ENCODE measurements around the gene THSD1.
"Not testable (repeated sequence)": the region's sequence is repeated elsewhere in the genome, so short reads cannot be mapped to it uniquely, and the experiment has no call there.

The THSD1 gene

DNA sequence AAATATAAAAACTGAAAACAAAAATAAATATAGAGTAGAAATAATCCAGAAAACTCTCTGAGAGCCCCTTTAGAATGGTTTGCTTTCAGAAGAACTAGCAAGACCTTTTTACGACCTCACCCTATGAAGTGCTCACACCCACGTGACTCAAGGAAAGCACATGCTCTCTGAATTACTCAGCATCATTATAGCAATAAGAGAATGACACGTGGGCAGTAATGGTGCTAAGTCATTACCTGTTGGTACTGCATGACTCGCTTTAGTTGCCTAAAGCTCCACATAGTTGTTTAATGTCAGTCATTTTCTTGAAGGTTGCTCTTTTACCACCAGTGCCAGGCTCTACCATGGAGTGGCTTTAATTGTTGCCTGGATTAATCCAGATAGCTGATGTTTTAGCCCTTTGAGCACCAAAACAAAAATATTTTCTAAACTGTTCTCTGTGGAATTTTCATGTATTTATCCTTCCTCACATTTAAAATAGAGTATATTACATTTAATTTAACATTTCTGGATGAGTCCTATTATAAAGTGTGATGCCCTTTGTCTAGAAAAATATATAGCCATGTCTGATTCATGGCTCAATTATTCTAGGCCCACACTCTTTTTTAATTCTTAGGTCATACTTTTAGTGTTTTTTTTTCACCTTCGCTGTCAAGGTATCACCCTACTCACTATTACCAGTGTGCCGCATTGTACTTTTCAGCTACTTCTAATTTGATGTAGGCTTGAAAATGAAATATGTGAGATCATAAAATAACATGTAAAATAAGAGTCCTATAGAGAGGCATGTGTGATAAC, 56.8 kb downstream of the THSD1 start:
- no peak for DNase-seq

DNA sequence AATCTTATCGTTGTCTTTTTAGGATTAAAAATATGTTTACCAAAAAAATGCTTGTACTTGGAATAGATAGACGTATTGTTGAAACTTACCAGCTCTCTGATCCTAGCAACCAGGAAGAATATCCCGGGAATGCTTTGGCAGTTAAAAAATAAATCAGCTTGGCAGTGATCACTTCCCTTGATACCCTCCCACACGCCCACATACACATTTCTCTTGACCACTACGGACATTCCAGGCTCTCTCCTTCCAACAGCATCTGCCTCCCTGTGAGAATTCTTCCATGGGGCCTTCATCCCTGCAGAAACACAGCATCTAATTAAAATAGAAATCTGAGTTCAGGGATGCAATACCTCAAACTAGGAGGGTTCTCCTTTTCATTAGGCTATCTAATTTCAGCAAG, 57.9 kb downstream of the THSD1 start:
- no peak for DNase-seq

DNA sequence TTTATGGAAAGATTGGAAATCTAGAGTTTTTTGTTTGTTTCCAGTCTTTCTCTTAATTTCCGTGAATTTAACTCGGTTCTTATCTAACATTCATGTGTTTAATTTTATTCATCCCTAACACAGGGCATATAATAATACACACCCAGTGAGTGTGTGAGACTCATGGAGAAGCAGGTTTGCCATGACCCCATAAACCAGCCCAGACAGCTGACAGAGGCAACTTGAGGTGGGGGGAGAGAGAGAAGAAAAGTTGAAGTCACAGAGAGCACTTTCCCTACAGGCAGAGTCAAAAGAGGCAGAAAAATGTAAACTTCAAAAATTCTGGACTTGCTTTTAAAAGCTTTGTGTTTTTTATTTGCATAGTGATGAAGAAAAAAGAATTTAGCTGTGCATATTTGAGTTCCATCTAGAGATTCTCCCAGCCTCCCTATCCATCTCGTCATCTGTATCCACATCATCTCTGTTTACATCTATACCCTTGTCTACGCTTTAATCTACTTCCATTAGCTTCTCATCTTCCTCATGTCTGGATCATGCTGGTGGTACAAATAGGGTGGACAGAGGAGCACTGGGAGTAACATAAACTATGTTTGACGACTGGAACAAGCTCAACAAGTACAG, 60.2 kb downstream of the THSD1 start:
- no peak for DNase-seq

DNA sequence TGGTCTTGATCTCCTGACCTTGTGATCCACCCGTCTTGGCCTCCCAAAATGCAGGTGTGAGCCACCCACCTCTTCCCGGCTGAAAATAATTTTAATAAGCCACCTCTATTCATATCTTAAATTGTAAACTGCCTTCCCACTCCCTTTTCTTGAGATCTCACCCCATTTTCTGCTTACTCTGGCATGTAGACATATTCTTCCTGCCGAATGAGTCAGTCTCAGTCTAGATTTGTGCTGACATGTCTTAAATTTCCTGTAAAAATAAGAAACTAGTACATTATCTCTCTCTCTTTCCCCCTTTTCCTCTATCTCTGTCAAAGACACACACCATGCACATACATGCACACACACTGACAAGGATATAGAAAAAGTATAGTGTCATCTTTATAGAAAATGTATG, 60.9 kb downstream of the THSD1 start:
- DNase-seq = no peak

DNA sequence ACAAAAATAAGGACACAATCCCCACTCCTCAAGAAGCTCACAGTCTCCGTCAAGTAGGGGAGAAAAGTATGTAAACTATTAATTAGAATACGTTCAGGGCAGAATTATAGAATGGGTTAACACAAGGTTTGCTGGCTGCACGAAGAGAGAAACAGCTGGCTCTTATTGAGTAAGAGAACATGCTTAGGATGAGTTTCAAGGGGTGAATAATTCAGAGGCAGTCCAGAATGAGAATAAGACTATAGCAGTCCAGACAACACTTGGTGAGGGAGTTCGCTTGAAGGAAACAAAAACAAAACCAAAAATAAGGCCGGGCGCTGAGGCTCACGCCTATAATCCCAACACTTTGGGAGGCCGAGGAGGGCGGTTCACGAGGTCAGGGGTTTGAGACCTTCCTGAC, 61.9 kb downstream of the THSD1 start:
- no peak for DNase-seq

DNA sequence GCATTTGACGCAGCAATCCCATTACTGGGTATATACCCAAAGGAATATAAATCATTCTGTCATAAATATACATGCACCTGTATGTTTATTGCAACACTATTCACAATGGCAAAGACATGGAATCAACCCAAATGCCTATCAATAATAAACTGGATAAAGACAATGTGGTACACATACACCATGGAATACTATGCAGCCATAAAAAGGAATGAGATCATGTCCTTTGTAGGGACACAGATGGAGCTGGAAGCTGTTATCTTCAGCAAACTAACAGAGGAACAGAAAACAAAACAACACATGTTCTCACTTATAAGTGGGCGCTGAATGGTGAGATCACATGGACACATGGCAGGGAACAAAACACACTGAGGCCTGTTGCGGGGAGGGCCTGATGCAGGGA, 63.8 kb downstream of the THSD1 start:
- not testable (repeated sequence) for DNase-seq

DNA sequence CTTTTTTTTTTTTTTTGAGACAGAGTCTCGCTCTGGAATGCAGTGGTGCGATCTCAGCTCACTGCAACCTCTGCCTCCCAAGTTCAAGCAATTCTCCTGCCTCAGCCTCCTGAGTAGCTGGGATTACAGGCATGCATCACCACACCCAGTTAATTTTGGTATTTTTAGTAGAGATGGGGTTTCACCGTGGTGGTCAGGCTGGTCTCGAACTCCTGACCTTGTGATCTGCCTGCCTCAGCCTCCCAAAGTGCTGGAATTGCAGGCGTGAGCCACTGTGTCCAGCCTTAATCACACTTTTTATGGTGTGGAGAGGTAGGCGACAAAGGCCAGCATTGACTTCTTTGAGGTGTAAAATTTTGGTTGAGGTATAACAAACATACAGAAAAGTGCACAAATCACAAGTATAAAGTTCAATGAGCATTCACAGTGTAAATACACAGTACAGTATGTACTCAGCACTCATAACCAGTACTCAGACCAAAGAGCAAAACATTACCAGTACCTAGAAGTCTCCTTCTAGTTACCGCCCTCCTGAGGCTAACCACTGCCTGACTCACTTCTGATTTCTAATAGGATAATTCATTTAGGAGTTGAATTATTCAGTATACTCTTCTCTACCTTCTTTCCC, 68.0 kb downstream of the THSD1 start:
- not testable (repeated sequence) for DNase-seq

DNA sequence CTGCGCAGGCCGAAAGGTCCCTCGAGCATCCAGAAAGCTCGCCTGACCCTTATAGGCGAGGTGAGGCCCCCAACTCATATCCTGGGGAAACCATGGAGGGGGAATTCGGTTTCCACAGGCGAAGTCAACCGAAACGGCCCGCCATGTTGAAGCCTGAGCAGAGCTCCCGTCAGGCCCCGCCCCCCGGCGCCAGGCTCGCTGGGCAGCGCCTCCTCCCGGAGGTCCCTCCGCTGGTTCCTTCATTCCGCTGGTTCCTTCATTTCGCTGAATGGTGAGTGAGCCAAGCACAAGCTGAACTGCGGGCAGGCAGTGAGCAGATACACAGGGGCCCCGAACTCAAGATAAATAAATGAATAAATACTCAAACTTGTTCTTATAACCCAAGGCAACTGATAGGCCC, 71.9 kb downstream of the THSD1 start:
- not testable (repeated sequence) for DNase-seq

DNA sequence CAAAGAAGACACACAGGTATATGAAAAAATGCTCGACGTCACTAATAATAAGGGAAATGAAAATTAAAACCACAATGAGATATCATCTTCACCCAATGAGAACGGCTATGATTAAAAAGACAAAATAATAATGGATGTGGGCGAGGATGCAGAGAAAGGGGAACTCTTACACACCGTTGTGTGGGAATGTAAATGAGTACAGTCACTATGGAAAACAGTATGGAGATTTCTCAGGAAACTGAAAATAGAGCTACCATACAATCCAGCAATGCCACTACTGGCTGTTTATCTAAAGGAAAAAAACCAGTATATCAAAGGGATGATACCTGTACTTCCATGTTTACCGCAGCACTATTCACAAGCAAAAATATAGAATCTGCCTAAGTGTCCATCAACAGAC, 74.1 kb downstream of the THSD1 start:
- not testable (repeated sequence) for DNase-seq

All from right forelimb (tissue), 1 donor.